Measurements from ENCODE around the gene YWHAG. TPM values are rescaled to one million over a fixed set of nuclear protein-coding genes. Genes with fewer than 3 reads are reported as not detected.
A peak's percentile ranks its signal among the peaks of the same experiment; 100 is the strongest.
"Not testable (repeated sequence)": the region's sequence is repeated elsewhere in the genome, so short reads cannot be mapped to it uniquely, and the experiment has no call there.

The YWHAG gene
- polyA plus RNA-seq, 1 donor, result 126 TPM

DNA sequence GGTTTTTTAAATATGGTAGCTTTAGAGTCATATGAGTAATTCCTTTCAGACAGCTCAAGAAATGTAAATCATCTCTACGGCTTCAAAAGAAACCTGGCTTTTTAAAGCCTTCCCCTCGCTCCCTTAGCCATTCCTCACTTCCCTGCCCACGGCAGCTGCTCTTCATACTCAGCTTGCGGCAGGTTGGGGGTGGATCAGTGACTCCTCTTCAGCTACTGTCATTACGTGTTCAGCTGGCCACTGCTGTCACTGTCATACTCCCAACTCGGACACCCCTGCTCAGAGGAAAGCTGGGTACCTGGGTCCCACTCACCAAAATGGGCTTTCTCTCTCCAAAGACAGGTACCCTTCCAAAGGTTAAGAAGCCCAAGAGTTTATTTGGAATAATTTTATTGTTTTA lies 6.6 kb downstream of the YWHAG start:
- DNase-seq, result no peak

DNA sequence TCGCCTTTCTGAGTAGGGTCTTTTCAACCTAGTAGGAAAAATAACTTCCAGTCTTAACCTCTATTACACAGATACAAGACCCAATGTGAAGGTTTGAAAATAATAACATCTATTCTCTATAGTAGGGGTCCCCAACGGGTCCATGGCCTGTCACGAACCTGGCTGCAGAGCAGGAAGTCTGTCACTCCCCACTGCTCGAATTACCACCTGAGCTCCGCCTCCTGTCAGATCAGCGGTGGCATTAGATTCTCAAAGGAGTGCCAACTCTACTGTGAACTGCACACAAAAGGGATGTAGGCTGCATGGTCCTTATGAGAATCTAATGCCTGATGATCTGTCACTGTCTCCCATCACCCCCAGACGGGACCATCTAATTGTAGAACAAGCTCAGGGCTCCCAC lies 7.4 kb downstream of the YWHAG start:
- no peak for DNase-seq

DNA sequence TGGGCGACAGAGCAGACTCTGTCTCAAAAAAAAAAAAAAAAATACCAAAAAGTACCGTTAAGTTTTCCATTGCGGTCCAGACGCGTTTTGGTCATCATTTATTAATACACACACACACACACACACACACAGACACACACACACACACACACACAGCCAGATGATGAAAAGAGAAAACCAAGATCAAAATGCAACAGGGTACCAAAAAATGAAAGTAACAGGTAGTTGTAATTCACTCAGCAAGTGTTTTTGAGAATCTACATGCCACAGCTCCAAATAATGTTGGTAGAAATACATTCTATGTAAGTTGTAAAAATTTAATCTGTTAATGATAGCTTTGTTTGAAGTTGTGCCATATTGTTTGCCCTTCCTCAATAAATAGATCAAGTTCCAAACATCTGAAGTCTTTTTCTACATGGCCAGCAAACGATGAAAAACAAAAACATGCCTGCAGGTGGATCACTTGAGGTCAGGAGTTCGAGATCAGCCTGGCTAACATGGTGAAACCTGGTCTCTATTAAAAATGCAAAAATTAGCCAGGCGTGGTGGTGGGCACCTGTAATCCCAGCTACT lies 9.4 kb downstream of the YWHAG start:
- DNase-seq, result no peak

DNA sequence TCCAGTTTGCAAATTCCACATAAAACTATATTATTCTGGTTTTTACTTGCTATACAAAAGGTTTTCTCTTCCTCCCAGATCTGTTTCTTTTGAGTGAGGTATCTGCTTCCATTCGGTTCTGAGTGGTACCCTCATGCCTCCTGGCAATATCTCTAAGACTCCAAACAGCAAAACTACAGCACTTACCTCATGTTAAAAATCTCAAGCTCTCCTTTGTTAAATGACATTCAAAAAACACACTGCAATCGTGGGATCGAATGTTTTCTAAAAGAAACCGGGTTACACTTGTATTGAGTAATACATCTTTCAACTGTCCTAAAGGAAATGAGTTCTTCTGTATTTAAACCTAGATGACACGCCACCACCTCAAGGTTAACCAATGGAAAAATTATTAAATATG lies 11.1 kb downstream of the YWHAG start:
- DNase-seq, result no peak

DNA sequence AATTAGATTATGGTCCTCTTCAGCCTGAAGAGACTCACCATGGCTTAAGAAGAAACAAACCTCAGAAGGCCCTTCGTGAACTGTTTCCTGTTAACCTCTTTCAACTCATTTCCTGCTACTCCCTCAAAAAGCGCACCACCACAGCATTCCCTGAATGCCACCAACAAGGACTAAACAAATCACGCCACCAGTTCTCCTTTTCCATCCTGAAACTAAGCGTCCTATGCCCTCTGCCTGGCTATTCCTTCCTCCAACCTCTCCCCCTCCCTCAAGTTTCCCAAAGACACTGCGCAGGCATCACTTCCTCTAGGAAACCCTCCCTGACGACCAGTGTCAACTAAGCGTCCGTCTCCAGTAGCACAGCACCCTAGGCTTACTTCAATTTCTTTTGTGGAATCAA lies 12.0 kb downstream of the YWHAG start:
- DNase-seq, result no peak

DNA sequence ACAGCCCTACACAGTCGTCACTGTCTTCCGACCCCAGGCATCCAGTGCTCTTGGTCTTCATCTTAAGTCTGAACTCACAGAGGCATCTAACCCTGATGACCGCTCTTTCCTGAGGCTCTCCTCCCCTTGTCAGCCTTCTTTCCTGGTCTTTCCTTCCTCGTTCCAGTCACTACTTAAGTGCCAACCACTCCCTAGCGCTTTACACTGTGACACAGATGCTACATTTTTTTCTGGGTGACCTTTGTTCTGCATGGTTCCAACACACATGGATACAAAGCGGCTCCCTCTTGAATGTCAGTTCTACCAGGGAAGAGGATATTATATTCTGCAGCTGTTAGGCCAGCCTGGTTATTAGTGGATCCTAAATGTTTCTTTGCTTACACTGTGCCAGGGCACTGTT lies 12.7 kb downstream of the YWHAG start:
- DNase-seq, result no peak

DNA sequence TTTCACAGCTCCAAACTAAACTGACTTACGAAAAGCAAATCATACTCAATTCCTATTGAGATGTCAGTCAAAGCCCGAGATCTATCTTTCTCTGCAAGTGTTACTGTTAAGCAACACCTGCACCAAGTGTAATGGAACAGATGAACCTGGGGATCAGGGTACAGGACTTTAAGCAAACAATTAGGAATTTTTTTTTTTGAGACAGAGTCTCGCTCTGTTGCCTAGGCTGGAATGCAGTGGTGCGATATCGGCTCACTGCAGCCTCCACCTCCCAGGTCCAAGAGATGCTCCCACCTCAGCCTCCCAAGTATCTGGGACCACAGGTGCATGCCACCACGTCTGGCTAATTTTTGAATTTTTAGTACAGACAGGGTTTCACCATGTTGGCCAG lies 14.9 kb downstream of the YWHAG start:
- no peak for DNase-seq

DNA sequence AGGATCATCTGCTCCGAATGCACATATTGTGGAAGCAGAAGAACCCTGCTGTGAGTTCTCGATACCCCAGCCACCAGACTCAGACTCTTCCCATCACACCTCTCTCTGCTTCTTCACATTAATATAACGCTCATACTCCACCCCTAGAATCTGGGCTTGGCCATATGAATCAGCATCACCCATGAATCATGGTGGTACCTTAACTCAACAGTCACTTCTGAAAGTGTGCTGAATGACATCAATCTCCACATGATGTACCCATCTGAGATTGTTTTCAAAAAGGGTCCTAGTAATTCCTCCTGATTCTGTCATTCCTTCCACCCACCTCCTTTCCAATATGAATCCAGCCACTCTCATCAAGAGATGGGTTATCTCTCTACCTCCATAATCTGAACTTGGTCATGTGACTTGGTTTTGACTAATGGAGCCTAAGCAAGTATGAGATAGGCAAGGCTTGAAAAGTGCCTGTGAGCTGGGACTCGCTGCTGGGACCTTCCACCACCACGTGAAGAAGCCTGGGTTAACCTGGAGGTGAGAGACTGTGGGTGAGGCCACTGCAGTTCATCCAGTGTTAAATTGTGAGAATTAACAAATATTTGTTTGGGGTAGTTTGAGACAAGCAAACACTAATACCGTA lies 15.4 kb downstream of the YWHAG start:
- no peak for DNase-seq

DNA sequence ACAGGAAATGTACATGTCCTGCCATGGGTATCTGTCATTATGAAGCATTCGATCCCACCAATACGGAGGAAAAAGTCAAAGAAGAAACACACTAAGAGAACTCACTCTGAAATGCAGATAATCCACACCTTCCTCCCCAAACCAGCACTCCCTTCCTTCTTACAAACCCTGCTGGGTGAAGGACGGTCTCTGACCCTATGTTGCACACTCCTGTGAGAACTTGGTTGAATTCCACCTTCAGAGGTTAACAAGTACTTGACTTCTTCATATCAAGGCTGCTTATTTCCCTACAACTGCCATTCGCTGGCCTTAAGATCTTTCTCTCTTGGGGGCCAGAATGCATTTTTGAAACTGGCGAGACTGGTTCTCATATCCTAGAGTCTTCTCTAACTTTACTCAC lies 16.6 kb downstream of the YWHAG start:
- DNase-seq, result no peak

DNA sequence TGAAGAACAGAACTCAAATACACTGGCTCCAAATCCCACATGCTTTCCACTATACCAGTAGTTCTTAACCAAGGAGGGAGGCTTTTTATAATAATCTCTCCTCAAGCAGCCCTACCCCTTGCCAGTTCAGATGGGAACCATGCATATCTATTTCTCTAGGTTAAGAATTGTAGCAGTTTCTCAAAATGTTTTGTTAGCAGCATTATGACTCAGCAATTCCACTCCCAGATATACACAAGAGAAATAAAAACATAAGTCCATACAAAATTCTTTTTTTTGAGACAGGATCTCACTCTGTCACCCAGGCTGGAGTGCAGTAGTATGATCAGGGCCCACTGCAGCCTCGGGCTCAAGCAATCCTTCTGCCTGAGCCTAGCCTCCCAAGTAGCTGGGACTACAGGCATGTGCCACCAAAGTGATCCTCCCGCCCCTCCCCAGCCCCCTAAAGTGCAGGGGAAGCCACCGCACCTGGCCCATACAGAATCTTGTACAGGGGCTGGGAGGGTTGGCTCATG lies 18.1 kb downstream of the YWHAG start:
- no peak for DNase-seq

DNA sequence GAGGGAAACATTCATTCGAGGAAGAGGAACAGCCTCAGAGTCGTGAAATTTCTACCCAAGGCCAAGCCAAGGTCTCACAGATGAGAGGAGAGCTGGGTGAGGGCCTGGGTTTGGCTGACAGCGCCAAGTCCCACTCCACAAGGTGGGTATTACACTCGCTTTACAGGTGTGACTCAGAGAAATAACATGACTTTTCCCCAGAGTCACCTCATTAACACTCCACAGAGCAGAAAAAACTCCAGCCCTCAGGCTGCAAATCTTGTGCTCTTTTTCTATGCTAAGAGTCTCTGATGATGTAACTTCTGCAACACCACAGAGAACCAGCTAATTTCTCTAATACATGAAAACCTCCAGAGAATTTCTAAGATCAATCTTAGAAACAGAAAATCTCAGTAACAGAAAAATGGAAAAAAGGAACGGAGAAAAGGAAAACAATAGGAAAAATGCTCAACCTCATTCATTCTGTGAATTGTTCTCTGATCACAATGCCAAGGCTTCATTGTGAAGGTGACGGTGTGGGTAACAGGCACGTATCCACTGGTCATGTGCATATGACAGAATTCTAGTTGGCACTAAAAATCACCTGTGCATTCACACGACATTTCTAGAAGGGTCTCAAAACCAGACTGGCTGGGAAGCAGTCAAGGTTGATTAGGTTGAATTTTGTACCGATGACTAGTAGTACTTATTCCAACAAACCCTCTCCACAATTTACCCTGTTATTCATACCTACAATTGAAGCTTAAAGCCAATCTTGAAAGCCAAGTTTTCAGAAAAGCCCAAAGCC lies 20.3 kb downstream of the YWHAG start:
- DNase-seq, result no peak

DNA sequence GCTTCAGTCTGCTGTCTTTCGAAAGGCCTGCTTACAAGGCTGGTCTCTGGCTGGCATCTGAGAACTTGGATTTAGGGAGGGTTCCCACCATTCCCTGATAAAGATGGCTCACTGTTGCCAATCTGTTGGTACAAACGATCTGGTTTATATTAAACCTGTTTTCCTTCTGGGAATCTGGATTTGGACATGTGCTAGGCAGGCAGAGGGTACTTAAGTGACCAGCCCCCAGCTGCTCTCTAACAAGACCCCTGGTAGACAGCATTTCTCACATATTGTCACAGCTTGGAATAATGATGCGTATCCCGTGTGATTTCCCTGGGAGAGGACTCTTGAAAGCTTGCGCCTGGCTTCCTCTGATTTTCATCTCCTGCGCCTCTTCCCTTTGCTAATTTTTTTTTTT lies 21.6 kb downstream of the YWHAG start:
- no peak for DNase-seq

DNA sequence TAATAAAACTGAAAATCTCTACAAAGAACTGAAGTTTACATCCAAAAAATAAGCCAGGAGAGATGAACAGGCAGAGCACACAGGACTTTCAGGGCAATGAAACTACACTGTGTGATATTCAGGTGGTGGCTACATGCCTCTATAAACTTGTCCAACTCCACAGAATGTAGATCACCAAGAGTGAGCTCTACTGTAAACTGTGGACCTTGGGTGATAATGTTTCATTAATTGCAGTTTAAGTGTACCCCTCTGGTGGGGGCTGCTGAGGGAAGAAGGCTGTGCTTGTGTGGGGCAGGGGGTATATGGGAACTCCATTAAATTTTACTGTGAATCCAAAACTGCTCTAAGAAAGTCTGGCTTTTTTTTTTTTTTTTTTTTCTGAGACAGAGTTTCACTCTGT lies 22.7 kb downstream of the YWHAG start:
- no peak for DNase-seq

DNA sequence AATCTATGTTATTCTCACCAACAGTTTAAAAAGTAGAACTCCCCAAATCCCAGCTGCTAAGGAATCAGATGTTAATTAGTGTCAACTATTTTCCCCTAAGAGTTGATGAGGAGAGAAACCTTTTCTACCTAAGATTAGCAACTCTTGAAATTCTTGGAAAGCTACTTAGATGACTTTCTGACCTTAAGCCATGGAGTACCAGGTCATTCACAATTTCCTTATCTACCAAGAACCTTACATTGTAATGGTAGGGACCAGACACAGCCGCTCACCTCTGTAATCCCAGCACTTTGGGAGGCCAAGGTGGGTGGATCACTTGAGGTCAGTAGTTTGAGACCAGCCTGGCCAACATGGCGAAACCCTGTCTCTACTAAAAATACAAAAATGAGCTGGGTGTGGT lies 23.4 kb downstream of the YWHAG start:
- DNase-seq, result not testable (repeated sequence)

DNA sequence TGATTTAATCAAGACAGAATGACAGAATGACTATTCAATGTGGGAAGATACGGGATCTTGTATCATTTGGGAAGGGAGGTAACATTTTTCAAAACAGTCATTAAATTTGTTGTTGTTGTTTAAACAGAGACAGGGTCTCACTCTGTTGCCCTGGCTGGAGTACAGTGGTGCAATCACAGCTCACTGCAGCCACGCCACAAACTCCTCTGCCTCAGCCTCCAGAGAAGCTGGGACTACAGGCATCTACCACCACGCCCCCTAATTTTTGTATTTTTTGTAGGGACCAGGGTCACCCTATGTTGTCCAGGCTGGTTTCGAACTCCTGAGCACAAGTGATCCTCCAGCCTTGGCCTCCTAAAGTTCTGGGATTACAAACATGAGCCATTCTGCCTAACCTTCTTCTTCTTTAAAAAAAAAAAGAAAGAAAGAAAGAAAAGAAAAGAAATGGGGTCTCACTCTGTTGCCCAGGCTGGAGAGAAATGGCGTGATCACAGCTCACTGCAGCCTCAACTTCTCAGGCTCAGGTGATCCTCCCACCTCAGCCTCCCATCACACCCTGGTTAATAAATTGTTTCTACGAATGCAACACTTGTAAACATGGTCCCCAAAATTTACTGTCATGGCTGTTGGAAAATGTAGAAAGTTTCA lies 24.3 kb downstream of the YWHAG start:
- DNase-seq, result no peak

DNA sequence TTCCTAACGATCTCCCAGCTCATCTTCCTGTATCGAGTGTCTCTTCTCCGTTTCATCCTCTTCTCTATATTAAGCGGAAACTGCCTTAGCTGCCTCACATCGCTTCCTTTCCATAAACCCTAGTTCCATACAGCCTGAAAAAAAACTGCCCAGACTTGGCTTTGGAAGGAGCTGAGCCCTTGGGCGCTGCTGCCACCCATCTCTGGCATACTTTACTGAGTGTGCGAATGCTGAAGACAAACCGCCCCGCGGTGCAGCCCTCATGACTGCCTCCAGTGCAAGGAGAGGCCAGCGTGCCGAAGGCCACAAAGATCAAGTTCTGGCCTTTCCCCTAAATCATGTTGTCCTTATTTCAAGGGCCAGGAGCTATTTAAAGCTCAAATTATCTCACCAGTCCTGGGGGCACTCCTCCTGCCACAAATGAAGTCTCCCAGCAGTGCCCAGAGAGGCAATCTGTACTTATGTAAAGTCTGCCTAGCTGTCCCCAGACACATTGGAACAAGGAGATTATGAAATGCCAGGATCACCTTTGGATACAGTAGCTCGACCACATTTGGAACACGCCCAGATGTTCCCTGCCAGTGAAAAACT lies 25.2 kb downstream of the YWHAG start:
- peak; percentile 41 for DNase-seq

DNA sequence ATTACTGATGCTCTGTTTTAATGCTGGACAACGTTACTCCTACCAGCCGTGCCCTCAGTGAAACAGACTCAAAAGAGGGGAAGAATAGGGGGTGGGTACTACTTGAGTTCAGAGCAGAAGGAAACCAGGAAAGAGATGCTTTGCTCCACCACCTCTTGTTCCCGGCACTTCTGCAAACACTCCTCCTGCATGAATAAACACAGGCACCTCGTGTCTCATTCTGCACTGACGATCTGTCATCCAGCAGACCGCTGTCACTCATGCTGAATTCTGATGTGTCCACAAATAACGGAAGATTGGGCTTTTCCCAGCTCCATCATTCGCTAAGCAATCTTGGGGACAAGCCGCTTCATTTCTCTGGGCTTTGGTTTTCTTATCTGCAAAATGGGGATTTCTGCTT lies 26.7 kb downstream of the YWHAG start:
- DNase-seq, result no peak

DNA sequence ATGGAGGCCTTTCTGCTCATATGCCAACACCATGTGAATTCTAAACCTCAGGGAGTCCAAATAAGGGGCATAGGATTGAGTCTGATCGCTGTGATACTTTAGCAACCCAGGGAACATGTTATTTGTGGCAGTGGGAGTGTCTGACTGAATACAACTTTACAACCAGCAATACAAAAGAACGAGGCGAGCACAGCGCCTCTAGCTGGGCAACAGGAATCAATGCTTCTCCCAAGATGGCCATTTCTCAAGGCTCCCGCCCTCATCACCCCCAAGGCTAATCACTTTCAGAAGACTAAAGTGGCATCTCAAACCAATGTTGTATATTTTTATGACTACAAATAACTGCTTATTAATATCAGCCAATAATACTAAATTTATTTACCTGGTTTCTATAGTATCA lies 28.1 kb downstream of the YWHAG start:
- DNase-seq, result no peak

DNA sequence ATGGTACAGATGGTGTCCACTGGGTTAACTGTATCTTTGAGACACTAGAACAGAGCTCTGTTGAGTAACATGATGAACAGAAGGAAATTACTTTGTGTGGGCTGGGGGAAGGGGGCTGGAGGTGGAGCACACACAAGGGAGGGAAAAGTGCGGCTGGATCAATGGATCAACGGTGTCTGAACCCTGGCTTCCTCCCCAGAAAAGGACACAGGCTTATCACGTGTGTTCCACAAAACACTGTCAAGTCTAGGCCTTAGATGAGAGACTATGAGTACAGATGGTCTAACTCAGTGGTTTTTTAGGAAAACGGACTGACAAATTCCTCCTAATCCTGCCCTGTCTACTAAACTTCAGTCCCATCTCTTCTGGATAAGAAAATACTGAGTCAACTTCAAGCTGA lies 28.5 kb downstream of the YWHAG start:
- DNase-seq, result no peak

DNA sequence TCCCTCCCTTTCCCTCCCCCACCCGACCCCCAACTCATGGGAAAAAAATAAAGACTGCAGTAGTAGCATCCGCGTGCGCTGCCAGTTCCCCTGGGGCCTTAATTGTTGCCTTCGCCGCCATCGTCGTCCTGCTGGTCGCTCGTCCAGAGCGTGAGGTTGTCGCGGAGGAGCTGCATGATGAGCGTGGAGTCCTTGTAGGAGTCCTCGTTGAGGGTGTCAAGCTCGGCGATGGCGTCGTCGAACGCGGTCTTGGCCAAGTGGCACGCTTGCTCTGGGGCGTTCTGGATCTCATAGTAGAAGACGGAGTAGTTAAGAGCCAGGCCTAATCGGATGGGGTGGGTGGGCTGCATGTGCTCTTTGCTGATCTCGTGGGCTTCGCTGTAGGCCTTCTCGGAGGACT lies 29.3 kb downstream of the YWHAG start:
- no peak for DNase-seq

DNA sequence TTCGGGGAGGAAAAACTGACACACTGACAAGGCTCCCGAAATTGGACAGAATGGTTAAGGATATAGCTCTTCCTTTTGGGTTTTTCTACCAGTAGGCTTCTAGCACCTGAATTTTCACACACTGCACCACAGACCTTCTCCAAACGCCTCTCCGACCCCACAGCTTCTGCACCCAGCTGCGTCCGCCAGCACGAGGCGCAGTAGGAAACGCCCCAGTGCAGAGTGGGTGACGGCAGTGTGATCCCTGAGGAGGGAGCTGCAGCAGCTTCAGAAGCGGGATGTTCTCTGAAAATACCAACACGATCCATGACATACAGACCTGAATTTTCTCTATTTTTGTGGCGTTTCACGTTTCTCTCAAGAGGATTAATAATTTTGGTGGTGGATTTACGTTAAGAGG lies 30.4 kb downstream of the YWHAG start:
- DNase-seq, result no peak

DNA sequence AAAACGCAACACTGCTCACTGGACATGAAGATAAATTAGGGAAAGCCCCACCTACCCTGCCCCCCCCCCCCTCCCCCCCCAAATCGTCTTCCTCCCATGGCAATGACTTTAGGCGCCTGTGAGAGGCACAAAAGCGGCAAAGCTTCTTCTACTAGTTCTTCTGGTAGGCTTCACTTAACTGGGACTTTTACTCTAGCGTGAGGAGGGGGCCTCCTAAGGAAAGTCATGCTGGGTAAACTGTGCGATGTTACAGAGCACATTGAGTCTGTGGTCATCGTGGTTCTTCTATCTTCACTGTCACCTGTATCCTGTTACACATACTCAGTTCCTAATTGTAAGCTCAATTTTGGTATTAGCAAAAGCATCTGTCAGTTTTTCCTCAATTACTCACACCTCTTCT lies 31.2 kb downstream of the YWHAG start:
- no peak for DNase-seq
